Heart right ventricle (tissue), 16 donors: Measurements from ENCODE around the gene LDLRAD2. TPM values are rescaled to one million over a fixed set of nuclear protein-coding genes. Genes with fewer than 3 reads are reported as not detected.

ENCODE experiments used
- ATAC-seq, 8 donors: fragments of 200-7000 bp; cut with Tn5 transposase; one replicate each; pipeline ENCODE4 v1.9.1; 2020; ENCODE audit warnings: mild to moderate bottlenecking in 8 of 8, moderate library complexity in 8 of 8, moderate number of reproducible peaks in 1 of 8
- DNase-seq, 2 donors: peaks; one replicate each; pipeline ENCODE4 v3.0.0-alpha.2; 2020
- H3K27ac ChIP-seq, 10 donors: fragments of 200-600 bp; sonication (generic) in 2 of 10; one replicate each; pipeline versions ENCODE4 v1.5.0 to v1.8.0; 2020 to 2022; ENCODE audit warnings: mild to moderate bottlenecking in 3 of 10
- H3K27me3 ChIP-seq, 7 donors: fragments of 200-600 bp; one replicate each; pipeline ENCODE4 v1.8.0; 2021 to 2022; ENCODE audit warnings: mild to moderate bottlenecking in 2 of 7
- H3K36me3 ChIP-seq, 9 donors: fragments of 200-600 bp; sonication (generic) in 1 of 9; one replicate each; pipeline versions ENCODE4 v1.5.0 to v1.8.0; 2020 to 2022; ENCODE audit warnings: mild to moderate bottlenecking in 2 of 9
- H3K4me1 ChIP-seq, 9 donors: fragments of 200-600 bp; sonication (generic) in 1 of 9; one replicate each; pipeline versions ENCODE4 v1.5.0 to v1.8.0; 2020 to 2022; ENCODE audit warnings: mild to moderate bottlenecking in 4 of 9
- H3K4me3 ChIP-seq, 10 donors: fragments of 200-600 bp; sonication (generic) in 2 of 10; one replicate each; pipeline versions ENCODE4 v1.5.0 to v1.8.0; 2020 to 2022; ENCODE audit warnings: mild to moderate bottlenecking in 7 of 10, moderate library complexity in 2 of 10
- H3K9me3 ChIP-seq, 11 donors: fragments of 200-600 bp in 10 of 11; sonication (generic) in 2 of 11; one replicate each; pipeline versions ENCODE4 v1.5.0 to v1.8.0; 2013 to 2022; ENCODE audit warnings: mild to moderate bottlenecking in 2 of 11, control low read depth in 1 of 11, moderate library complexity in 1 of 11
- WGBS, 2 donors: extraction: QIAGEN DNeasy Blood & Tissue Kit; methylation state at CpG; one replicate each; pipeline ENCODE4 v1.1.7; 2013; ENCODE audit warnings: inconsistent platforms in 1 of 2; 5-methylcytosine and 5-hydroxymethylcytosine counted together
- intact Hi-C, 10 donors: fragments of 100-400 bp; cut with DNase I; formaldehyde crosslinking; loops; one replicate each; pipeline versions ENCODE4 v1.11.1 to v1.14.2; 2022
- polyA plus RNA-seq, 2 donors: library from polyadenylated mRNA; stranded (reverse); fragments of 200-250 nt; gene quantifications; one replicate each; pipeline ENCODE4 v1.2.3, GENCODE V29; 2013
- total RNA-seq, 10 donors: library from RNA; stranded (reverse); fragmentation: NEBNext Ultra II Directional in 3 of 10; extraction: Animal tissue kit (Norgen Biotek cat#: 25700) in 3 of 10; gene quantifications; one replicate each; pipeline versions ENCODE4 v1.2.1 to v1.2.4, GENCODE V29; 2021 to 2023
- TF ChIP-seq, protein P1 (sequence below), 9 donors: fragments of 200-600 bp; sonication (generic) in 2 of 9; IDR thresholded peaks; one replicate each; pipeline versions ENCODE4 v1.5.0 to v1.8.0; 2021 to 2022; ENCODE audit warnings: antibody characterized with exemption in 9 of 9, mild to moderate bottlenecking in 5 of 9, moderate library complexity in 1 of 9
- donor health status: Arrhythmogenic right ventricular cardiomyopathy.
- donor health status: ischemic (EF 13 %, LVEDD 7.1; RV severe dilation, severe dysfunction).
- donor health status: healthy with polysubstance abuse.
- donor health status: DM: no; HTN: yes; CAD: no.
- donor health status: DM: no; HTN: no; CAD: no.
- donor health status: ischemic (EF 25% LVEDD 6.9; RV normal size, moderate dysfunction).
- donor health status: ischemic (EF 25% LVEDD 5.7; RV mildly dilated, moderate dysfunction).
- donor health status: healthy.
- donor health status: DM: yes; HTN: yes; CAD: no.
- donor health status: Ischemic cardiomyopathy.
- donor health status: ischemic (EF 35%, LVEDD 5.7; RV mildly dilated, moderate dysfunction).
- donor health status: nonischemic (EF 11% LVEDD 7.7; RV severe dilation, severe dysfunction).
- donor health status: DM: yes; HTN: yes; CAD: no.
- donor health status: PGD.
- donor health status: ischemic (EF 29% LVEDD 5.4; RV normal size, mild dysfunction).
- donor health status: nonischemic (EF 23%, LVEDD 6.1; RV moderate dilation, normal function).

Gene LDLRAD2
- total and polyA plus RNA-seq, 12 donors, result 0.05 to 5.8 (median 1.7) TPM; not detected in 8

DNA sequence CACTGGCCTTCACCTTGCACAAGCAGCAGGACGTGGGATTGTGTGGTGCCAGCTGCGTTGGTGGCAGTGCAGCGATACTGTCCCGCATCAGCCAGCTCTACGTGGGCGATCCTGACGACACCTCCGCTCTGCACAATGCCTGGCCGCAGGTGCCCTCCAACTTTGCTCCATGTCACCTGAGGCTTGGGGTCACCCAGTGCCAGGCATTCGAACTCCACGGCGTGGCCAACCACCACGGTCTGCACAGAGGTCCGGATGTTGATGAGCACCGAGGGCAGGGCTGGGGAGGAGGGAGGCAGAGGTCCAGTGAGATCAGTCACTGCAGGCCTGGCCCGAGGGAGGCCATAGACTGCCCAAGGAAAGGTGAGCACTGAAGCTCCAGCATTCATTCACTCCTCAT is 22.6 kb downstream of the LDLRAD2 start:
- Histone ChIP-seq H3K9me3 (peaks cover 0 to 9% (median 0%) of the 10 kb centered on the region in 11 donors), H3K36me3 (peaks cover 20 to 100% (median 95%) of the 10 kb centered on the region in 9 donors), H3K27me3 (no peaks in the 10 kb centered on the region), H3K4me3 (no peak overlapping the region), H3K4me1 (no peaks in the 10 kb centered on the region), H3K27ac (no peak overlapping the region)
- WGBS, 2 donors, result 94 to 97% methylated on average over 16 of the region's 16 CpGs
- ATAC-seq (no peak), DNase-seq (no peak)
- intact Hi-C loops, result no loop called here
- TF ChIP-seq, protein P1, sequence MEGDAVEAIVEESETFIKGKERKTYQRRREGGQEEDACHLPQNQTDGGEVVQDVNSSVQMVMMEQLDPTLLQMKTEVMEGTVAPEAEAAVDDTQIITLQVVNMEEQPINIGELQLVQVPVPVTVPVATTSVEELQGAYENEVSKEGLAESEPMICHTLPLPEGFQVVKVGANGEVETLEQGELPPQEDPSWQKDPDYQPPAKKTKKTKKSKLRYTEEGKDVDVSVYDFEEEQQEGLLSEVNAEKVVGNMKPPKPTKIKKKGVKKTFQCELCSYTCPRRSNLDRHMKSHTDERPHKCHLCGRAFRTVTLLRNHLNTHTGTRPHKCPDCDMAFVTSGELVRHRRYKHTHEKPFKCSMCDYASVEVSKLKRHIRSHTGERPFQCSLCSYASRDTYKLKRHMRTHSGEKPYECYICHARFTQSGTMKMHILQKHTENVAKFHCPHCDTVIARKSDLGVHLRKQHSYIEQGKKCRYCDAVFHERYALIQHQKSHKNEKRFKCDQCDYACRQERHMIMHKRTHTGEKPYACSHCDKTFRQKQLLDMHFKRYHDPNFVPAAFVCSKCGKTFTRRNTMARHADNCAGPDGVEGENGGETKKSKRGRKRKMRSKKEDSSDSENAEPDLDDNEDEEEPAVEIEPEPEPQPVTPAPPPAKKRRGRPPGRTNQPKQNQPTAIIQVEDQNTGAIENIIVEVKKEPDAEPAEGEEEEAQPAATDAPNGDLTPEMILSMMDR (IDR thresholded peaks at IDR 0.05), result no peak

DNA sequence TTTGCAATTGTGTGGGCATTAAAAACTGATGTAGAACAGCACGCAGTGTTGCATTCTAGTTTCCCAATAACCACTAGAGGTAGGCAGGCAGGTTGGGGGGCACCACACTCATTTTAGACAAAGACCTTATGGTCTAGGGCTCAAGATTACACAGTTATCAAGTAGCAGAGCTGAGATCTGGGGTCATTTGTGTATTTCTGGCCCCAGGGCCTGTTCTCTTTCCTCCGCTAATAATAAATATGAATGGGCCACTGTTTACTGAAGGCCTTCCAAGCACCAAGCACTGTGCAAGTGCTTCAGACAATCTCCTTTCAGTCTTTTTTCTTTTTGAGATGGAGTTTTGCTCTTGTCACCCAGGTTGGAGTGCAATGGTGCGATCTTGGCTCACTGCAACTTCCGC is 23.9 kb downstream of the LDLRAD2 start:
- intact Hi-C loops, result no loop called here

DNA sequence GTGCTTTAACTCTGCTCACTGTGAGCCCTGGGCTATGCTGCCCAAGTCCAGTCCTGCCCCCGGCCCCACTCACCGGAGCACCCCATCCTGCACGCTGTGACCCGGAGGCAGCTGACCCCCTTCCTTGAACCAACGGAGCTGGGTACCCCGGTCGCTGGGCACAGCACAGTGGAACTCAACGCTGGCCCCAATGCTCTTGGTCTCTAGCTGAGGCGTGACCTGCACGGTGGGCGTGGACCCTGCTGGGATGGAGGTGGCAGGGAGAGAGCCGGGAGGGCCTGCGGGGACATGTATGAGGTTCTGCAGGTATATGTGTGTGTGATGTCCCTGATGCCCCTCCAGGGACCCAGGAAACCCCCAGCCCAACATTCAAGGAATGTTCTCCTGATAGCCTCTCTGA is 24.7 kb downstream of the LDLRAD2 start:
- TF ChIP-seq, protein P1 (IDR thresholded peaks at IDR 0.05), result no peak
- Histone ChIP-seq H3K36me3 (peaks cover 12 to 100% (median 97%) of the 10 kb centered on the region in 9 donors), H3K4me3 (no peak overlapping the region), H3K4me1 (no peaks in the 10 kb centered on the region), H3K9me3 (peaks cover 0 to 9% (median 0%) of the 10 kb centered on the region in 11 donors), H3K27me3 (no peaks in the 10 kb centered on the region), H3K27ac (no peak overlapping the region)
- DNase-seq (no peak), ATAC-seq (peak in 1 of 8 donors; percentile 2)
- intact Hi-C loops, result no loop called here
- WGBS, 2 donors, result 91 to 95% methylated on average over 13 of the region's 13 CpGs

More for the DNA sequence above, 23.9 kb downstream of the LDLRAD2 start:
- H3K27ac ChIP-seq, result no peak overlapping the region
- peaks cover 0 to 9% (median 0%) of the 10 kb centered on the region in 11 donors for H3K9me3 ChIP-seq
- DNase-seq, result no peak
- peaks cover 17 to 100% (median 97%) of the 10 kb centered on the region in 9 donors for H3K36me3 ChIP-seq
- H3K4me1 ChIP-seq, result no peaks in the 10 kb centered on the region
- TF ChIP-seq, protein P1 (IDR thresholded peaks at IDR 0.05), result no peak
- H3K4me3 ChIP-seq, result no peak overlapping the region
- 93 to 99% methylated on average over 4 of the region's 4 CpGs for WGBS, 2 donors
- no peak for ATAC-seq
- H3K27me3 ChIP-seq, result no peaks in the 10 kb centered on the region

DNA sequence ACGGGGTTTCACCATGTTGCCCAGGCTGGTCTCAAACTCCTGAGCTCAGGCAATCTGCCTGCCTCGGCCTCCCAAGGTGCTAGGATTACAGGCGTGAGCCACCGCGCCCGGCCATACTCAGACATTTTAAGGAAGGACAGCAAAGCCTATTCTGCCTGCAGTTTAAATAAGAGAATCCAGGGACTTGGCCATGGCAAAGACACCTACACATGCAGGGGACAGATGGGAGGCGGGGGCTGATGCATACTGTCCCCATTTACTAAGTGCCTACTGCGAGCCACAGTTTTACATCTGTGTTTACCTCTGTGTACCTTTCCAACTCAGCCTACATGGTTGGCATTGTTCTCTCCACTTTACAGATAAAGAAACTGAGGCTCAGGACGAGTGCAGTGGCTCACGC is 25.4 kb downstream of the LDLRAD2 start:
- Histone ChIP-seq H3K4me1 (no peaks in the 10 kb centered on the region), H3K9me3 (peaks cover 0 to 9% (median 0%) of the 10 kb centered on the region in 11 donors), H3K27ac (no peak overlapping the region), H3K36me3 (peaks cover 12 to 100% (median 98%) of the 10 kb centered on the region in 9 donors), H3K27me3 (no peaks in the 10 kb centered on the region), H3K4me3 (no peak overlapping the region)
- WGBS, 2 donors, result 96 to 98% methylated on average over 10 of the region's 10 CpGs
- ATAC-seq (no peak), DNase-seq (no peak)
- intact Hi-C loops, result no loop called here
- TF ChIP-seq, protein P1 (IDR thresholded peaks at IDR 0.05), result no peak
